DND-41 (cell line): ENCODE data around the gene ALG8.

Source experiments
- ATAC-seq: fragments of 200-7000 bp; cut with Tn5 transposase; 3 replicates; pipeline ENCODE4 v1.9.1; 2021; ENCODE audit warnings: low read depth; ENCODE audit not compliant: insufficient read depth
- DNase-seq: peaks from one replicate; pipeline ENCODE4 v3.0.0-alpha.2; 2020
- H2AFZ ChIP-seq: 2 replicates; pipeline ENCODE4 v1.6.0; 2012; ENCODE audit warnings: low read depth, low read length
- H3K27ac ChIP-seq: 2 replicates; pipeline ENCODE4 v1.5.1; 2012; ENCODE audit warnings: low read length, inconsistent platforms
- H3K27me3 ChIP-seq: fragments of 200-600 bp; sonication (generic); 2 replicates; pipeline ENCODE4 v1.6.0; 2012; ENCODE audit warnings: low read length, mild to moderate bottlenecking, inconsistent platforms; ENCODE audit not compliant: insufficient read depth, poor library complexity
- H3K36me3 ChIP-seq: 2 replicates; pipeline ENCODE4 v1.5.1; 2012; ENCODE audit warnings: low read length, inconsistent platforms; ENCODE audit not compliant: insufficient read depth
- H3K4me1 ChIP-seq: 2 replicates; pipeline ENCODE4 v1.5.1; 2012; ENCODE audit warnings: mild to moderate bottlenecking, low read length; ENCODE audit not compliant: insufficient read depth
- H3K4me2 ChIP-seq: 2 replicates; pipeline ENCODE4 v1.6.0; 2012; ENCODE audit warnings: mild to moderate bottlenecking, moderate library complexity, low read length, inconsistent platforms; ENCODE audit not compliant: insufficient read depth
- H3K4me3 ChIP-seq, 2 experiments: fragments of 200-600 bp in 1 of 2; shearing (Covaris generic) in 1 of 2; 2 replicates each; pipeline ENCODE4 v1.5.1; 2012 to 2016; ENCODE audit warnings: inconsistent platforms in 2 of 2, low read length in 2 of 2, mild to moderate bottlenecking in 2 of 2, low read depth in 1 of 2, moderate library complexity in 1 of 2
- H3K79me2 ChIP-seq: 2 replicates; pipeline ENCODE4 v1.6.0; 2012; ENCODE audit warnings: low read length, inconsistent platforms; ENCODE audit not compliant: insufficient read depth
- H3K9ac ChIP-seq: 2 replicates; pipeline ENCODE4 v1.6.0; 2012; ENCODE audit warnings: low read depth, mild to moderate bottlenecking, inconsistent platforms, low read length, moderate library complexity
- H3K9me3 ChIP-seq: 2 replicates; pipeline ENCODE4 v1.5.1; 2012; ENCODE audit warnings: low read length, moderate library complexity, mild to moderate bottlenecking, inconsistent platforms; ENCODE audit not compliant: insufficient read depth, severe bottlenecking
- H4K20me1 ChIP-seq: 2 replicates; pipeline ENCODE4 v1.6.0; 2012; ENCODE audit warnings: low read length; ENCODE audit not compliant: insufficient read depth
- EZH2 ChIP-seq: IDR thresholded peaks from 3 replicates; pipeline ENCODE4 v1.6.1; 2012; ENCODE audit warnings: borderline replicate concordance, low read depth, mild to moderate bottlenecking, moderate library complexity, low read length, inconsistent platforms; ENCODE audit not compliant: severe bottlenecking
- TF ChIP-seq, protein P1 (sequence below): IDR thresholded peaks from 2 replicates; pipeline ENCODE4 v1.5.1; 2012; ENCODE audit warnings: borderline replicate concordance, low read length, moderate library complexity, mild to moderate bottlenecking; ENCODE audit not compliant: poor library complexity, severe bottlenecking; ENCODE audit errors: extremely low read depth

Gene ALG8

DNA sequence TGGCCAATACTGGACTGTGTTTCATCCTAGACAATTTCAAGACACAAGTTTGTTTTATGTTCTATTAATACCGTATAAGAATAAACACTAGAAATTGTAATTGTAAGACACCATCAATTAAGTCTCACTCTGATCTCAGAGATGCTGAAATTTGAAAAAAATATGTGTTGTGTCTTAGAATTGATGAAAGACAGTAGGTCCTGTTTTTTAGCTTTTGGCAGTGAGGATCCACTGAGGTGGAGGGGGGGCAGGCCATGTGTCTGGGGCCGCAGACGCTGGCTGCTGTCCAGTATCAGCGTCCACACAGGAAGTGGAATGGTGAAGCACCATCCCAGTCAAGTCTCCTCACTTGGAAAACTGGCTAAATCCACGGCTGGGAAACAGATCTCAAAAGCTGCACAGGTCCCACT is 22.5 kb upstream of the ALG8 start:
- H3K27ac ChIP-seq: no peak overlapping the region
- H4K20me1 ChIP-seq: no peaks in the 10 kb centered on the region
- no peak for ATAC-seq
- no peak overlapping the region for H3K4me2 ChIP-seq
- no peak overlapping the region for H3K9ac ChIP-seq
- no peak for DNase-seq
- no peaks in the 10 kb centered on the region for H3K36me3 ChIP-seq
- H3K4me3 ChIP-seq: no peak overlapping the region
- no peak overlapping the region for H2AFZ ChIP-seq
- H3K79me2 ChIP-seq: no peaks in the 10 kb centered on the region
- no peaks in the 10 kb centered on the region for H3K27me3 ChIP-seq
- no peak for TF ChIP-seq EZH2
- TF ChIP-seq, protein P1, sequence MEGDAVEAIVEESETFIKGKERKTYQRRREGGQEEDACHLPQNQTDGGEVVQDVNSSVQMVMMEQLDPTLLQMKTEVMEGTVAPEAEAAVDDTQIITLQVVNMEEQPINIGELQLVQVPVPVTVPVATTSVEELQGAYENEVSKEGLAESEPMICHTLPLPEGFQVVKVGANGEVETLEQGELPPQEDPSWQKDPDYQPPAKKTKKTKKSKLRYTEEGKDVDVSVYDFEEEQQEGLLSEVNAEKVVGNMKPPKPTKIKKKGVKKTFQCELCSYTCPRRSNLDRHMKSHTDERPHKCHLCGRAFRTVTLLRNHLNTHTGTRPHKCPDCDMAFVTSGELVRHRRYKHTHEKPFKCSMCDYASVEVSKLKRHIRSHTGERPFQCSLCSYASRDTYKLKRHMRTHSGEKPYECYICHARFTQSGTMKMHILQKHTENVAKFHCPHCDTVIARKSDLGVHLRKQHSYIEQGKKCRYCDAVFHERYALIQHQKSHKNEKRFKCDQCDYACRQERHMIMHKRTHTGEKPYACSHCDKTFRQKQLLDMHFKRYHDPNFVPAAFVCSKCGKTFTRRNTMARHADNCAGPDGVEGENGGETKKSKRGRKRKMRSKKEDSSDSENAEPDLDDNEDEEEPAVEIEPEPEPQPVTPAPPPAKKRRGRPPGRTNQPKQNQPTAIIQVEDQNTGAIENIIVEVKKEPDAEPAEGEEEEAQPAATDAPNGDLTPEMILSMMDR: no peak
- no peaks in the 10 kb centered on the region for H3K9me3 ChIP-seq
- H3K4me1 ChIP-seq: no peaks in the 10 kb centered on the region

DNA sequence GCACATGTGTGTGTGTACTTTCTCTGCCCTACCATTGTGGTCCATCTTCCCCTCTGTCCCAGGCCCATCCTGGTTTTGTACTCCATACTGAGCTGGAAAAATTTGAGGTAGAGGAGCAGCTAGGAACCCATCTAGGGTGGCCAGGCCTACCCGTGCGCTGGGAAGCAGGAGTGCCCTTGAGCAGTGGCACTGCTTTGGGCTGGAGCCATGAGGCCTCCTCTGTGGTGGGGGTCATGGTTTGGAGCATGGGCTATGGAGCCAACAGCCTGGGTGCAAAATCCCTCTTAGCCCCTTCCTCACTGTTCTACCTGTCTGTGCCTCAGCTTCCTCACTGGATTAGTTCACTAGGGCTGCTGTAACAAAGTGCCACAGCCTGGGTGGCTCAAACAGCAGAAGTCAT is 21.9 kb upstream of the ALG8 start:
- ATAC-seq: no peak
- Histone ChIP-seq H3K36me3 (no peaks in the 10 kb centered on the region), H3K4me1 (no peaks in the 10 kb centered on the region), H3K9me3 (no peaks in the 10 kb centered on the region), H2AFZ (no peak overlapping the region), H3K27ac (no peak overlapping the region), H3K4me3 (no peak overlapping the region), H3K27me3 (no peaks in the 10 kb centered on the region), H3K9ac (no peak overlapping the region), H4K20me1 (no peaks in the 10 kb centered on the region), H3K79me2 (no peaks in the 10 kb centered on the region), H3K4me2 (no peak overlapping the region)
- no peak for DNase-seq
- TF ChIP-seq EZH2: no peak
- TF ChIP-seq, protein P1: no peak

DNA sequence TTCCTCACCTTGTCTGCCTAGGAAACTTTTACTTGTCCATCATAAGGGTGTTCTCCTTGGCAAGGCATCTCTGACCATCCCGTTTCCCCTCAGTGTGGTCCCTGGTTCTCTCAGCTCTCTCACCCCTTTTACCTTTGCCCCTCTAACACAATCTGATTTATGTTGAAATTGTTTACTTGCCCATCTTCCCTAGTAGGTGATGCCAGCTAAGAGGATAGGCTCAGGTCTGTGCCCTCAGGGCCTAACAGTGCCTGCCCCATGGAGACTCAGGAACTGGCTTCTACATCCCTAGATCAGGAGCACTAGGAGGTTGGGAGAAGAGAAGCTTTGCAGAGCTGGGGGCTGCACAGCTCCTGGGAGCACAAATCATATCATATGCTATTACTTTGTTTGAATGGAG is 21.1 kb upstream of the ALG8 start:
- no peak overlapping the region for H3K4me2 ChIP-seq
- no peaks in the 10 kb centered on the region for H3K27me3 ChIP-seq
- H4K20me1 ChIP-seq: no peaks in the 10 kb centered on the region
- no peaks in the 10 kb centered on the region for H3K79me2 ChIP-seq
- no peak overlapping the region for H3K9ac ChIP-seq
- H3K4me1 ChIP-seq: no peaks in the 10 kb centered on the region
- no peak overlapping the region for H3K27ac ChIP-seq
- ATAC-seq: no peak
- H3K36me3 ChIP-seq: no peaks in the 10 kb centered on the region
- DNase-seq: no peak
- H2AFZ ChIP-seq: no peak overlapping the region
- H3K9me3 ChIP-seq: no peaks in the 10 kb centered on the region
- TF ChIP-seq, protein P1: no peak
- TF ChIP-seq EZH2: no peak
- no peak overlapping the region for H3K4me3 ChIP-seq

DNA sequence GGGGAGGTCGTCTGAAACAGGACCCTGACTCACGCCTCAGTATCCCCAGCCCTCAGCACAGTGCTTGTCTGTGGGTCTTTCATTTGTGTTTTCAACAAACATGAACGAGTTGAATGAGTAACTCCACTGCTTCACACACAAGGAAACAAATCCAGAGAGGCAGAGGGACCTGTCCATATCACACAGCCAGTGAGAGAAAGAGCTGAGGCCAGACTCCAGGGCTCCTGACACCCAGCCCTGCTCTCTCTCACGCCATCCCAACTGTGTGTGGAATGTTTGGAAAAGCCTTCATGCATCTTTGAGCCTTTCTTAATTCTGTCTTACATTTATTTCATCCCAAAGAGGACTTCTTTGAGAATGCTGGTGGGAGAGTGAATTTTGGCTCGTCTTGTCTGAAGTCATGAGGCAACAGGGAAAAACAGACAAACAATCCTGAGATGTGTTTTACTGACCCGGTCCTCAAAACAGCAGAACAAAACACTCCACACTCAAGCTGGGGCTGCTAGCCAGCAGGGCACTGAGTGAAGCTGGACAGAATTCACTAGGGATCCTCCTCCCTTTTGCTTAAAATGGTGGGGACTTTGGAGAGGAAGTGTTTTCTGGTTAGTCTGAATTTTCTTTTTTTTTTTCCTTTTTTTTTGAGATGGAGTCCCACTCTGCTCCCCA is 19.7 kb upstream of the ALG8 start:
- ATAC-seq (no peak), DNase-seq (no peak)
- H3K27ac ChIP-seq: no peak overlapping the region
- no peak overlapping the region for H3K4me3 ChIP-seq
- H3K4me1 ChIP-seq: no peaks in the 10 kb centered on the region
- H3K9me3 ChIP-seq: no peaks in the 10 kb centered on the region
- H3K4me2 ChIP-seq: no peak overlapping the region
- no peaks in the 10 kb centered on the region for H3K36me3 ChIP-seq
- no peaks in the 10 kb centered on the region for H4K20me1 ChIP-seq
- H2AFZ ChIP-seq: no peak overlapping the region
- no peak overlapping the region for H3K9ac ChIP-seq
- TF ChIP-seq, protein P1: no peak
- no peak for TF ChIP-seq EZH2
- H3K79me2 ChIP-seq: no peaks in the 10 kb centered on the region
- H3K27me3 ChIP-seq: no peaks in the 10 kb centered on the region
